ENCODE measurements around the gene CDC42EP3.

DNA sequence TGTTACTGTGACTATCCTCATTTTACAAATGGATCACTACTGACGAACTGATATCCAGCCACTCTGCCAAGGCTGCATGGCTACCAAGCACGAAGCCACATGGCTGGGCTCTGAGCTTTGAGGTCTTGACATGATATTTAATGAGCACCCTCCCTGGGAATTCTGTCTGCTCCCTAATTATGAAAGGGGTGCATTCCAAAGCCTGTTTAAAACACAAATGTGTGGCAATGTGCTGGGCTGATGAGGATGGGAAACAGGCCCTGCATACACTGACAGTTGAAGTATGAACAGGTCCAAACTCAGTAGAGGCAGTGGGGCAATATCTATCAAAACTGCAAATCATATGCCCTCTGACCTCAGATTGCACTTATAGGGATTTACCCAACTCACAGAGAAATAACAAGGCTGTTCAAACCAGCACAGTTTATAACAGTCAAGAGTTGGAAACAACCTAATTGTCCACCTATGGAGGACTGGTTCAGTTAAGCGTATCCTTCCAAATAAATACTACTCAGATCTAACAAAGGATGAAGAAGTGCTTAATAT lies 20.8 kb downstream of the CDC42EP3 start:
- TF ChIP-seq POLR2AphosphoS5 (IDR thresholded peaks at IDR 0.05), result no peak
- TF ChIP-seq, protein P1, sequence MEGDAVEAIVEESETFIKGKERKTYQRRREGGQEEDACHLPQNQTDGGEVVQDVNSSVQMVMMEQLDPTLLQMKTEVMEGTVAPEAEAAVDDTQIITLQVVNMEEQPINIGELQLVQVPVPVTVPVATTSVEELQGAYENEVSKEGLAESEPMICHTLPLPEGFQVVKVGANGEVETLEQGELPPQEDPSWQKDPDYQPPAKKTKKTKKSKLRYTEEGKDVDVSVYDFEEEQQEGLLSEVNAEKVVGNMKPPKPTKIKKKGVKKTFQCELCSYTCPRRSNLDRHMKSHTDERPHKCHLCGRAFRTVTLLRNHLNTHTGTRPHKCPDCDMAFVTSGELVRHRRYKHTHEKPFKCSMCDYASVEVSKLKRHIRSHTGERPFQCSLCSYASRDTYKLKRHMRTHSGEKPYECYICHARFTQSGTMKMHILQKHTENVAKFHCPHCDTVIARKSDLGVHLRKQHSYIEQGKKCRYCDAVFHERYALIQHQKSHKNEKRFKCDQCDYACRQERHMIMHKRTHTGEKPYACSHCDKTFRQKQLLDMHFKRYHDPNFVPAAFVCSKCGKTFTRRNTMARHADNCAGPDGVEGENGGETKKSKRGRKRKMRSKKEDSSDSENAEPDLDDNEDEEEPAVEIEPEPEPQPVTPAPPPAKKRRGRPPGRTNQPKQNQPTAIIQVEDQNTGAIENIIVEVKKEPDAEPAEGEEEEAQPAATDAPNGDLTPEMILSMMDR (IDR thresholded peaks at IDR 0.05), result no peak
